HG03108 (cell line): ENCODE results near the gene ALPG.
"Not testable (repeated sequence)": the region's sequence is repeated elsewhere in the genome, so short reads cannot be mapped to it uniquely, and the experiment has no call there.

Experiments
- ATAC-seq: cut with Tn5 transposase; IDR thresholded peaks from one replicate; pipeline ENCODE4 v1.9.1; 2021; ENCODE audit warnings: moderate library complexity; ENCODE audit not compliant: unreplicated experiment

ALPG gene

DNA sequence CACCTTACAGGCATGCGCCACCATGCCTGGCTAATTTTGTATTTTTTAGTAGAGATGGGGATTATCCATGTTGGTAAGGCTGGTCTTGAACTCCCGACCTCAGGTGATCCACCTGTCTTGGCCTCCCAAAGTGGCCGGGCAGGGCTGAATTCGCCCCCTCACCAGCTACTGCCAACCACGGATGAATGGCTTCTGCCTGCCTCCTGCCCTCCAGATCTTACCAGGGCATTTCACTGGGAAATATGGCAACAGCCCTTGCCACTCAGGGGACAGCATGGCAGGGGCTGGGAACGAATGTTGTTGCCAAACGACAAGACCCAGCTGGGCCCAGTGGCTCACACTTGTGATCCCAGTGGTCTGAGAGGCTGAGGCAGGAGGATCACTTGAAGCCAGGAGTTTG, 29.9 kb upstream of the ALPG start:
- ATAC-seq, result no peak

DNA sequence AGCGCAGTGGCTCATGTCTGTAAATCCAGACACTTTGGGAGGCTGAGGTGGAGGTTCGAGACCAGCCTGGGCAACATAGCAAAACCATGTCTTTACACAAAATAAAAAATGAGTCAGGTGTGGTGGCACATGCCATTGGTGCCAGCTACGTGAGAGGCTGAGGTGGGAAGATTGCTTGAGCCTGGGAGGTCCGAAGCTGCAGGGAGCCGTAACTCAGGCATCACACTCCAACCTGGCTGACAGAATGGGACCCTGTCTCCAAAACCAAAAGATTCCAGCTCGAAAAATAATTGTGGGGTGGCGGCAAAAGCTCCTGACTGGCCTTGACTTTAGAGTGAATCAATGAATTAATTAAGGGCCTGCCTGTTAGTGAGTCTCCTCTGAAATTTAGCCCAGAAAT, 29.3 kb upstream of the ALPG start:
- no peak for ATAC-seq

DNA sequence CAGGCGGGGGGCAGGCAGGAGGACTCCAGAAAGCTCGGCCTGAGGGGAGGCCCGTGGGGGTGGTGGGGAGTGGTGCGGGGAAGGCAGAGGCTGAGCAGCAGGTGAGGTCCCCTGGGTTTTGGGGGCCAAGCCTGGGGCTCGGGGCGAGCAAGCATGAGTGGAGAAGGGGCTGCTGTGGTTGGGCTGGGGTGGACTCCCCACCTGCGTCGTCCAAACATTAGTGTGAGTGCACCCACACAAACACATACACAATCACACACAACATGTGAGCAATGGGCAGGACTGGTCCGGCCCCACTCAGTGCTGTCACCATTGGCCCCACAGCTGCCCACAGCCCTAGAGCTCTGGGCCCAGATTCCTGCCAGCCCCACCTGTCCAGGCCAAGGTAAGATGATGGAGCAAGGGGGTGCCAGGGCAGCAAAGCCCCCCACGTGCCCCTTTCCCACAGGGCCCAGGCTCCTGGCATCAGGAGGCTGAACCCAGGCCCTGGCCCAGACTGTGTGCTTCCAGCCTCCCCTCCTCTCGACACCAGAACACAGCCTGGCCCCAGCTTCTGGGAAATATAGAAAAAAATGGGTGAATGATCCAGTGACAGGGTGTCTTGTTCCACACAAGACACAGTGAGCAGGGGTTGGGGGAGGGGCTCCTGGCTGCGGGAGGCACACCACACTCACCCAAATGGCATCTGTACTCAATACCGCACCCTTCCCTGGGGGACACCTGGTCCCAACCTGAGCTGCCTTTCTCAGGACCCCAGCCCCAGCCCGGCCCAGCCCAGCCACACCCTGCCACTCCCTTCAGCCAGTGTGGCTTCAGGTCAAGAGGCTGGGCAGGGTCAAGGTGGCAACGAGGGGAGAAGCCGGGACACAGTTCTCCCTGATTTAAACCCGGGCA, 28.6 kb upstream of the ALPG start:
- no peak for ATAC-seq

DNA sequence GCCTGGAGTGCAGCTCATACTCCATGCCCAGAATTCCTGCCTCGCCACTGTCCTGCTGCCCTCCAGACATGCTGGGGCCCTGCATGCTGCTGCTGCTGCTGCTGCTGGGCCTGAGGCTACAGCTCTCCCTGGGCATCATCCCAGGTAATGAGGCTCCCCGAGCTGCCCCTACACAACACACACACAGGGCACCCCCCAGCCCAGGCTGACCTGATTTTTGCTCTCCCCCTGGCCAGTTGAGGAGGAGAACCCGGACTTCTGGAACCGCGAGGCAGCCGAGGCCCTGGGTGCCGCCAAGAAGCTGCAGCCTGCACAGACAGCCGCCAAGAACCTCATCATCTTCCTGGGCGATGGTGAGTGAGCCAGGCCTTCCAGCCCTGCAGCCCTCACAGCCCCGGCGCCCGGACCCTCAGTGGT, 27.9 kb upstream of the ALPG start, which contains the start of gene ALPP:
ALPP (plus strand) TSS at position 17 of the 417 bp plus-strand sequence; CDS start at position 69, 52 bp downstream.
- ATAC-seq, result not testable (repeated sequence)

DNA sequence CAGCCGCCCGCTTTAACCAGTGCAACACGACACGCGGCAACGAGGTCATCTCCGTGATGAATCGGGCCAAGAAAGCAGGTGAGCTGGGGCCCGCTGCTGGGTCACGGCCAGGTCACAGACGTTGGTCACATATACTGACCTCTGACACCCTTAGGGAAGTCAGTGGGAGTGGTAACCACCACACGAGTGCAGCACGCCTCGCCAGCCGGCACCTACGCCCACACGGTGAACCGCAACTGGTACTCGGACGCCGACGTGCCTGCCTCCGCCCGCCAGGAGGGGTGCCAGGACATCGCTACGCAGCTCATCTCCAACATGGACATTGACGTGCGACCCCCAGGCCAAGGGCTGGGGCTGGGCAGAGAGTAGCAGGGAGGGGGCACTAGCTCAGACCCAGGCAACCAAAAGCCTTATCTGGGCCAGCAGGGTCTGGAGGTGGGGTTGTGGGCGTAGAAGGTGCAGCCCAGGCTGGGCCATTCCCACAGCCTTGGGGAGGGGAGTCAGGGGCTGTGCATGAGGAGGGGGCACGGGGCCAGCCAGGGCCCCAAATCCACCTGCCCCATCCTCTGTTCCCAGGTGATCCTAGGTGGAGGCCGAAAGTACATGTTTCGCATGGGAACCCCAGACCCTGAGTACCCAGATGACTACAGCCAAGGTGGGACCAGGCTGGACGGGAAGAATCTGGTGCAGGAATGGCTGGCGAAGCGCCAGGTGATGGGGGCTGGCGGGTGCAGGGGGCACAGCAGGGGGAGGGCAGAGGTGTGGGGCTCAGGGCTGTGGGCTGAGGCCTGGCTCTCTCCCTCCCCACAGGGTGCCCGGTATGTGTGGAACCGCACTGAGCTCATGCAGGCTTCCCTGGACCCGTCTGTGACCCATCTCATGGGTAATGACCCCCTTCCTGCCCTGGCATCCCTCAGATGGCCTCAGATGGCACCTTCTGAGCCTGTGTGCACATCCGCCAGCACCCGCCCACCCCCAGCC, 26.7 kb upstream of the ALPG start:
- not testable (repeated sequence) for ATAC-seq

DNA sequence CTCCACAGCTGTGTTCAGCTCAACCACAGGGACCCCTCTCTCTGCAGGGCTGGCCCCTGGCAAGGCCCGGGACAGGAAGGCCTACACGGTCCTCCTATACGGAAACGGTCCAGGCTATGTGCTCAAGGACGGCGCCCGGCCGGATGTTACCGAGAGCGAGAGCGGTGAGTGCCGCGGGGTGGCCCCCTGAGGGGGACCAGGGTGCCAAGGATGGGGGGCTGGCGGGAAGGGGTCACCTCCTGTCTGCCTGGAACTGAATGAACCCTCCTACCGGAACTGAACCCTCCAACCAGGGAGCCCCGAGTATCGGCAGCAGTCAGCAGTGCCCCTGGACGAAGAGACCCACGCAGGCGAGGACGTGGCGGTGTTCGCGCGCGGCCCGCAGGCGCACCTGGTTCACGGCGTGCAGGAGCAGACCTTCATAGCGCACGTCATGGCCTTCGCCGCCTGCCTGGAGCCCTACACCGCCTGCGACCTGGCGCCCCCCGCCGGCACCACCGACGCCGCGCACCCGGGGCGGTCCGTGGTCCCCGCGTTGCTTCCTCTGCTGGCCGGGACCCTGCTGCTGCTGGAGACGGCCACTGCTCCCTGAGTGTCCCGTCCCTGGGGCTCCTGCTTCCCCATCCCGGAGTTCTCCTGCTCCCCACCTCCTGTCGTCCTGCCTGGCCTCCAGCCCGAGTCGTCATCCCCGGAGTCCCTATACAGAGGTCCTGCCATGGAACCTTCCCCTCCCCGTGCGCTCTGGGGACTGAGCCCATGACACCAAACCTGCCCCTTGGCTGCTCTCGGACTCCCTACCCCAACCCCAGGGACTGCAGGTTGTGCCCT, 25.2 kb upstream of the ALPG start:
- not testable (repeated sequence) for ATAC-seq

DNA sequence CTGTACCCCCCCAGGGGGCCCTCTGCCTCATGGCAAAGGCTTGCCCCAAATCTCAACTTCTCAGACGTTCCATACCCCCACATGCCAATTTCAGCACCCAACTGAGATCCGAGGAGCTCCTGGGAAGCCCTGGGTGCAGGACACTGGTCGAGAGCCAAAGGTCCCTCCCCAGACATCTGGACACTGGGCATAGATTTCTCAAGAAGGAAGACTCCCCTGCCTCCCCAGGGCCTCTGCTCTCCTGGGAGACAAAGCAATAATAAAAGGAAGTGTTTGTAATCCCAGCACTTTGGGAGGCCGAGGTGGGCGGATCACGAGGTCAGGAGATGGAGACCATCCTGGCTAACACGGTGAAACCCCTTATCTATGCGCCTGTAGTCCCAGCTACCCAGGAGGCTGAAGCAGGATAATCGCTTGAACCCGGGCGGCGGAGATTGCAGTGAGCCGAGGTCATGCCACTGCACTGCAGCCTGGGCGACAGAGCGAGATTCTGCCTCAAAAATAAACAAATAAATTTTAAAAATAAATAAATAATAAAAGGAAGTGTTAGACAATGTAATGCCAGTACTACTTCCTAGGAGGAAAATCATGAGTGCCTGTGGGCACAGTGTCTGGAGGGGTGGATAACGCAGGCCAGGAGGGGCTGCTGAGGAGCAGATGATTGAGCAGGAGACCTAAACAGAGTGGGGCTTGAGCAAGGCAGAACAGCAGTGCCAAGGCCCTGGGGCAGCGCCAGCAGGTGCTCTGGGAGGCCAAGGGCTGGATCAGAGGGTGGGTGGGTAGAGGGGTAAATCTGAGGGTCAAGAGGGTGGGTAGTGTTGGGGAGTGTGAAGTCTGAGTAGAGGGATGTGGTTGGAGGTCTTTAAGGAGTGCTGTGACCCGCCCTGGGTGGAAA, 24.1 kb upstream of the ALPG start:
- no peak for ATAC-seq

DNA sequence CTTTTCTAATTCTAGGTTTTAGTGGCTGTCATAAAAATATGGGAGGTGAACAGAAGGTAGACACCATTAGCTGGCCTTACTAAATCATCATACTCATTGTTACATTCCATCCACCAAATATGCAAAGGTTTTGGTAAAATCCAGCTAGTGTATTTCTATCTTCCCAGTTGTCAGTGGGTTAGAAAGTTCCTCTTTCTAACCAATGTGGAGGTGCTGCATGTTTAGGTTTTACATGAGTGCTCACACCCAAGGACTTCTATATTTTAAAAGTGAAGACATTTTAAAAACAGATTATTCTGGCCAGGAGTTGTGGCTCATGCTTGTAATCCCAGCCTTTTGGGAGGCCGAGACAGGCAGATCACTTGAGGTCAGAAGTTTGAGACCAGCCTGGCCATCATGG, 22.2 kb upstream of the ALPG start:
- no peak for ATAC-seq

DNA sequence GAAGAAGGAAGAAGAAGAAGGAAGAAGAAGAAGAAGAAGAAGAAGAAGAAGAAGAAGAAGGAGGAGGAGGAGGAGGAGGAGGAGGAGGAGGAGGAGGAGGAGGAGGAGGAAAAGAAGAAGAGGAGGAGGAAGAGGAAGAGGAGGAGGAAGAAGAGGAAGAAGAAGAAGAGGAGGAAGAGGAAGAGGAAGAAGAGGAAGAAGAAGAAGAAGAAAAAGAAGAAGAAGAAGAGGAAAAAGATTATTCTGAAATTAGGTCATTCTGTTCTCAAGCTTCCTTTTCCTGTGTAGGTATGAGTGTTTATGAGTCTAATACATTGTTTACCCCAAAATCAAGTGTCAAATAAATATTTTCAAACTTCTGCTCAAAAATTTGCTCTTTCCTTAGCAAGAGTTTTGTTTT, 21.6 kb upstream of the ALPG start:
- ATAC-seq, result not testable (repeated sequence)

DNA sequence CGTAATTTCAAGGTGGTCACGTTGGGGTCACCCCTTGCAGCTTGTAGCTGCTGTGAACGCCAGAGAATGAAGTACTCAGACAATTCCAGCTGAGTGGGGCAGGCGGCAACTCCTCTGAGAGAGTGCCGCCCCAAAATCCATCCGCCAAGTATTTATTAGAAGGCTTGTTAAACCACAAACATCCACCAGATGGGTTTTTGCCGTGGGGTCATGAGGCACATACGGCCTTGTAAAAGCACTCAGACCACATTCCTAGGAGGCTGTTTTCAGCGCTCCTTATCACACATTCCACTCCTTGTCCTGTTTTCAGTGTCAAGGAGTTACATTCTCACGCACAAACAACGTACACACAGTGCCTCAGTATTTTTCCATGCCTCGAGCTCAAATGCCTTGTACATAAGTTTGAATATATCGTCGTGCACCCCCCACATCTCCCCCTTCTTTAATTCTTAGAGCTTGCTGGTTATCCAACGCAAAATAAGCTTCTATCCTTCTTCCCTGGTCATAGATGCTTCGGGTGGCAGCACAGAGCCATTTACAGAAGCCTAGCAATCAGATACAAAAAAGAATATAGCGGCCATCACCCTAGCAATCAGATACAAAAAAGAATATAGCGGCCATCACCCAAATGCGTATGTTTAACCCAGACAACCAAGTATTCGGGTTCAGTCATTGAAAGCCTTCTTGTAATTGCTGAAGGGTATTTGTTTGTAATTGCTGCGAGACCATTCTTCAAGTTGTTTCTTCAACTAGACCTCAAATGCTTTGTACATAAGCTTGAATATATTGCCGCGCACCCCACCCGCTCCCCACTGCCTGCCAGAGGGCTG, 20.8 kb upstream of the ALPG start:
- no peak for ATAC-seq

DNA sequence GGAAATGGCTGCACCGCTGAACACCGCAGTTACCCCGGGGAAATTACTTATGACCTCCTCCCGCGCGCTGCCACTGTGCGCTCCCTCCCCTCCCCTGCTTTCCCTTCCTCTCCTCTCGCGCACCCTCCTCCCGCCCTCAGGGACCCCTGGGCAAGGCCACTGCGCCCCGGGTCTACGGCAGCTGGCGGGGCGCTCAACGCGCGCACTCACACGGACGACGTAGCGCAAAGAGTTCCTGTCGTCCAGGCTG, 20.2 kb upstream of the ALPG start:
- ATAC-seq, result no peak

DNA sequence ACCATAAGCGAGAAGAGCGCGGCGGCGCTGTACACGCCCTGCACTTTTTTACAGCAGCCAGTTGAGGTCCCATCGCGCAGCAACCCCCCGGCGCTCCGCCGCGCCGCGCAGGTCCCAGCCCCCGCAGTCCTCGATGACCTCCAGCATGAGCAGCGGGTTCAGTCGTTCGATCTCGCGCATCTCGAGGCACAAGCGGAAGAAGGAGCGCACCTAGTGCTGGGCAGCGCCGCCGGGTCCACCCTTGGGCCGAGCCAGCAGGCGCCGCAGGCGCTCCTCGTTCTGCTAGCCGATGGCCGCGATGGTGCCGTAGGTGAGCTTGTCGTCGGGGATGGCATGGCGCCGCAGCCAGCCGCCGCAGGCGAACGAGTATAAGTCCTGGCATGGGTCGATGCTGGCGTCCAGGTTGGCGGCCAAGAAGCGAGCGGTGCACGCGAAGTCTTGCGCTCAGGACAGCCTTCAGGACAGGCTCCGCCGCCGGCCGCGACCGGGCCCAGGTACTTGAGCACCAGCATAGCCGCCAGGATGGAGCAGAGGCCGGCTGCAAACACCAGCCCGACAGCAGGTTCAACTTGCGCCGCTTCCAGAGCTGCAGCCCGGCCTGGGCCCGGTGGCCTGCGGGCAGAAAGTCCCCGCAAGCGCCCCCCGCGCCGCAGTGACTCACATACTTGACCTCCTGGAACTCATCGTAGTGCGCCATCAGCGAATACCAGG, 19.7 kb upstream of the ALPG start:
- ATAC-seq, result no peak

DNA sequence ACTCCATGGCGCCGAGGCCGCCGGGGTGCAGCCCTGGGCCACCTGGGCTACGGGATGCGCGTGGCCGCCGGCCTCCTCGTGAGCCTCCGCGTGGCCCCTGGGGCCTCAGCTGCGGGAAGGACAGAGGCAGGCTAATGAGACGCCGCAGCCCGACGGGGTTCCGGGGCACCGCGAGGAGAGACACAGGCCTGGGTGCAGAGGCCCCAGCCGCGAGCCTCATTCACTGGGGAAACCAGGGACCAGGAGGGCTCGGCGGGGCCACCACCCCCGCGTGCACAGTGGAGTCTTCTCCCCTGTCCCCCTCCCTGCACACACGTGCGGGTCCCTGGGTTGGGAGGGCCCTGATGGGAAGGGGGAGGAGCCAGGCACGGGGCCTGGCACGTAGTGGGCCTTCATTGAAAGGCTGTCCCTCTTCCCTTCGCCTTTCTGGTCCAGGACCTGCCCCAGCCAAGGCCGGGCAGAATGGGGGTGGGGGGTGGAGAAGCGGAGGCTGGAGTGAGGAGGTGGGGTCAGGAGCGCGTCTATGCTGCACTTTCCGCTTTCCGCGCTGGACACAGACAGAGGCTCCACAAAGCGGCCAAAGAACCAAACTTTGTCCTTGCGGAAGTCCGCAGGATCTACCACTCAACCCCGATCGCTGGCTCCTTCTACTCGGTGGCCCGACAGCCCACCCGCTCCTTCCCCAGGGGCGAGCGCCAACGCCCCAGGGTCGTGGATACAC, 19.0 kb upstream of the ALPG start:
- no peak for ATAC-seq

DNA sequence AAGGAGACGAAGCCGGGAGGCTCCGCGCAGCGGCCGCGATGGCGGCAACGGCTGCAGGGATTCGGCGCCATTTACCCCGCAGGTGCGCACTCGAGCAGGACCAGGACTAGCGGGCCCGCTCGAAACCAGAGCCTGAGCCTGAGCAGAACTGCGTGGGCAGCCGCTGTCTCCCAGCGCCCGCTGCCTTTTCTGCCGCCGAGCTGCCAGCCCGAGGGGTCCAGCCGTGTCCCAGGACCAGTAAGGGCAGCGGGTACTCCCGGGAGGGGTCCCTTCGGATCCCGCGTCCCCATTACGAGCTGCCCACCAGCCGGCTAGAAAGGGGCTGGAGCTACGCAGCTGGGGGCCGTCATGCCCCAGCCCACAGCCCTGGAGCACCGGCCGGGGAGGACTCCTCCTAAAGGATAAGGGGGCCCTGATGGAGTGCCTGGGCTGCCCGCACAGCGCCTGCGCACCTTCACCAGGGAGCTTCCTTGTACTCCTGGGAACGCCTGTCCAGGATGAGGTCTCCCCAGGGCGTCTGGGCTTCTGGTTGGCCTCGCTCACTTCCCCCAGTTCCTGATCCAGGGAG, 18.2 kb upstream of the ALPG start:
- no peak for ATAC-seq

DNA sequence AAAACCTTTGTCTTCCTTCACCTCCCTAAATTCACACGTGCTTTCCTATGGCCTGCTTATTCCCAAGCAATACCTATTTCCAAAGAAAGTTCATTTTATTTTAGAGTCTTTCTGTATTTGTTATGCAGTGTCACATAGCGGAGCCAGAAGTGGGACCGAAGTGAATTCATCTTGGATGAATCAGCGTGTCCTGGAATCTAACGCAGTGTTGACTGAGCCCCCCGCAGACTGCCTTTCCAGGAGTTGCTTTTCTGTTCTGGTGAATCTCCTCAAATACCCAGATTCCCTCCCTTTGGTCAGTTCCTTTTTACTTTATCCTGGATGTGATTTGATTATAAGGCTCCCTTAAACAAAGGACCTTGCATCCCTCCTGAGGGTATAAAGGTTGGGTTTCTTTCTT, 17.3 kb upstream of the ALPG start:
- ATAC-seq, result no peak

DNA sequence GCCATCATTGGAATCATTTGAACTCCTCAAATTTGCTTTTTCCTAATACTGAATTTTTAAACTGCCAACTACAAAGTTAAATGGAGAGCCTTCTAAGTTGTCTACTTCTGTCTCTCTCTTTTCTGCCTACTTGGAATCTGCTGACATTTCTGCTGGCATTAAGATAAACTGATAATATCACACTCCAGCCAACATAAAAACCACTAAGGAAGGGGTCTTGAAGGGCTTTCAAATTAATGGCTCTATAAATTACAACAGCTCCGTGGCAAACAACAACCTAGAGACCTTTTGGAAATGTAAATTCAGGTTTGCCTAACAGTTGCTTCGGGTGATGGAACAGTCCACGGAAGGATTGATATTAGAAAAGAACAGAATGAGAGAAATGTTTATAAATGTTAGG, 16.0 kb upstream of the ALPG start:
- ATAC-seq, result no peak

DNA sequence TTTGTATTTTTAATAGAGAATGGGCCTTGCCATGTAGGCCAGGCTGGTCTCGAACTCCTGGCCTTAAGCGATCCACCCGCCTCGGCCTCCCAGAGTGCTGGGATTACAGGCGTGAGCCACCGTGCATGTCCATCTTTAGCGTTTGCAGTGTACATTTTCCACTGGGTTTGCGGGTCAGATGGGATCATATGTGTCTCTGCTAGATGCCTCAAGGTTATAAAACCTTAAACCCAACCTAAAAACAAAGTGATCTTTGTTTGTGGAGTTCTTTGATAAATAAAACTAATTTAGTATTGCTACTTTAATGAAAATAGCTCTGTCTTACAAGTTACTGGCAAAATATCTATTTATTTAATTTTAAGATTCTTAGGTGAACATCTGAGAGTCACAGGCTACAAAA, 13.1 kb upstream of the ALPG start:
- no peak for ATAC-seq

DNA sequence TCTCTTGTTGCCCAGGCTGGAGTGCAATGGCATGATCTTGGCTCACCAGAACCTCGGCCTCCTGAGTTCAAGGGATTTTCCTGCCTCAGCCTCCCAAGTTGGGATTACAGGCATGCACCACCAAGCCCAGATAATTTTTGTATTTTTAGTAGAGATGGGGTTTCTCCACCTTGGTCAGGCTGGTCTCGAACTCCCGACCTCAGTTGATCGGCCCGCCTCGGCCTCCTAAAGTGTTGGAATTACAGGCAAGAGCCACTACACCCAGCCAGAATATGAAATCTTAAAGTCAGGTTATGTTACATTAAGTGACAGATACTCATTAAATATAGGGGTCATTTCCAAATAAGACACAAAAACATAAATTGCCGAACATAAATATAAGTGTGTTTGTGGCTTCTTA, 12.2 kb upstream of the ALPG start:
- ATAC-seq, result not testable (repeated sequence)
